Measurements from ENCODE around the gene PAPOLG. TPM values are rescaled to one million over a fixed set of nuclear protein-coding genes. Genes with fewer than 3 reads are reported as not detected.

Gene PAPOLG
- total and polyA plus RNA-seq, 9 donors = 8.0 to 18.4 (median 15.5) TPM

DNA sequence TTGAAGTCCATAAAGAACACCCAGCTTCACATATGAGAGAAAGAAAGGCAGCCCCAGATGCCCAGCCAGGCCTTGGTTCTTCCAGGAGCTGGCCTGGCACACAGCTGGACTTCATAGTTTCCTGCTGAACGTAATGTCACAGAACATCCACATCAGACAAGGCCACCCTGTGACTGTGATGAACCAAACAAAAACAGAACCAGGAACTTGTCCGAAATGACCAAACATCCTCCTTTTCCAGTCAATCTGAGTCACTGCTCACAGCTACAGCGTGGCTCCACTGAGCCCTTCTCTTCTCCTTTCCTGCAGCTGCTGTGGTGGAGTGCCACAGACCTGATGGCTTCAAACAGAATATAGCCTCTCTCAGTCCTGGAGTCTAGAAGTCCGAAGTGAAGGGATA is 45.4 kb upstream of the PAPOLG start:
- WGBS, 3 donors = 53 to 65% (median 65%) methylated on average over 4 of the region's 4 CpGs
- Histone ChIP-seq H3K4me3 (no peak overlapping the region), H3K36me3 (no peaks in the 10 kb centered on the region), H3K4me1 (ENCODE audit: insufficient read depth) (no peaks in the 10 kb centered on the region), H3K9me3 (no peaks in the 10 kb centered on the region), H3K27me3 (no peaks in the 10 kb centered on the region), H3K27ac (no peak overlapping the region)
- no peak for DNase-seq
- intact Hi-C loops (cut with DNase I) = loop anchor here in 1 of 4 donors (5.0 kb wide), 1 partner anchor 287 kb away; no protein-coding TSS in a partner anchor
- TF ChIP-seq EP300 (IDR thresholded peaks at IDR 0.05) = no peak
- no peak for TF ChIP-seq POLR2A (IDR thresholded peaks at IDR 0.05)

- no peak for TF ChIP-seq POLR2A (IDR thresholded peaks at IDR 0.05)
- TF ChIP-seq, protein P1, sequence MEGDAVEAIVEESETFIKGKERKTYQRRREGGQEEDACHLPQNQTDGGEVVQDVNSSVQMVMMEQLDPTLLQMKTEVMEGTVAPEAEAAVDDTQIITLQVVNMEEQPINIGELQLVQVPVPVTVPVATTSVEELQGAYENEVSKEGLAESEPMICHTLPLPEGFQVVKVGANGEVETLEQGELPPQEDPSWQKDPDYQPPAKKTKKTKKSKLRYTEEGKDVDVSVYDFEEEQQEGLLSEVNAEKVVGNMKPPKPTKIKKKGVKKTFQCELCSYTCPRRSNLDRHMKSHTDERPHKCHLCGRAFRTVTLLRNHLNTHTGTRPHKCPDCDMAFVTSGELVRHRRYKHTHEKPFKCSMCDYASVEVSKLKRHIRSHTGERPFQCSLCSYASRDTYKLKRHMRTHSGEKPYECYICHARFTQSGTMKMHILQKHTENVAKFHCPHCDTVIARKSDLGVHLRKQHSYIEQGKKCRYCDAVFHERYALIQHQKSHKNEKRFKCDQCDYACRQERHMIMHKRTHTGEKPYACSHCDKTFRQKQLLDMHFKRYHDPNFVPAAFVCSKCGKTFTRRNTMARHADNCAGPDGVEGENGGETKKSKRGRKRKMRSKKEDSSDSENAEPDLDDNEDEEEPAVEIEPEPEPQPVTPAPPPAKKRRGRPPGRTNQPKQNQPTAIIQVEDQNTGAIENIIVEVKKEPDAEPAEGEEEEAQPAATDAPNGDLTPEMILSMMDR (IDR thresholded peaks at IDR 0.05) = no peak
- no peak for TF ChIP-seq EP300 (IDR thresholded peaks at IDR 0.05)
- intact Hi-C loops (cut with DNase I) = no loop called here
- 89 to 94% (median 90%) methylated on average over 4 of the region's 4 CpGs for WGBS, 3 donors
Measured at GRCh38 chr2:60715561-60715960, 40.5 kb upstream of the PAPOLG start.

GRCh38 chr2:60717691-60718090 is 38.4 kb upstream of the PAPOLG start:
- TF ChIP-seq EP300 (IDR thresholded peaks at IDR 0.05) = peak; percentile 22
- TF ChIP-seq, protein P1 (IDR thresholded peaks at IDR 0.05) = no peak
- Histone ChIP-seq H3K36me3 (no peaks in the 10 kb centered on the region), H3K27ac (no peak overlapping the region), H3K27me3 (no peaks in the 10 kb centered on the region), H3K4me3 (no peak overlapping the region), H3K4me1 (ENCODE audit: insufficient read depth) (no peaks in the 10 kb centered on the region), H3K9me3 (no peaks in the 10 kb centered on the region)
- WGBS, 3 donors = 58 to 71% (median 67%) methylated on average over 5 of the region's 5 CpGs
- no peak for DNase-seq
- intact Hi-C loops (cut with DNase I) = no loop called here

More at GRCh38 chr2:60715561-60715960, 40.5 kb upstream of the PAPOLG start:
- Histone ChIP-seq H3K4me3 (no peak overlapping the region), H3K36me3 (no peaks in the 10 kb centered on the region), H3K27me3 (no peaks in the 10 kb centered on the region), H3K27ac (no peak overlapping the region), H3K4me1 (ENCODE audit: insufficient read depth) (no peaks in the 10 kb centered on the region), H3K9me3 (no peaks in the 10 kb centered on the region)
- DNase-seq = no peak

DNA sequence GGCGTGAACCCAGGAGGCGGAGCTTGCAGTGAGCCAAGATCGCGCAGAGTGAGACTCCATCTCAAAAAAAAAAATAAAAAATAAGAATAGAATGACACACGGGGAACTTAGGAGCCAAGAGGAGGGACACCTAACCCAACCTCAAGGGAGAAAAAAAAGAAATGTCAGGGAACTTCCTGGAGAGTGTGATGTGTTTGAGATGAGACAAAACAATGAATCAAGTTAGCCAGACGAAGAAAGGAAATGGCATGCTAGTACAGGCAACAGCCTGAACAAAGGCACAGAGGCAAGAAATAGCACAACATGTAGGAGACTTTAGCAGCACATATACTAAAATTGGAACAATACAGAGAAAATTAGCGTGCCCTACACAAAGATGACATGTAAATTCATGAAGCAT is 36.7 kb upstream of the PAPOLG start:
- no peaks in the 10 kb centered on the region for H3K27me3 ChIP-seq
- DNase-seq = no peak
- no peak overlapping the region for H3K4me3 ChIP-seq
- TF ChIP-seq, protein P1 (IDR thresholded peaks at IDR 0.05) = no peak
- TF ChIP-seq EP300 (IDR thresholded peaks at IDR 0.05) (no peak), POLR2A (IDR thresholded peaks at IDR 0.05) (no peak)
- intact Hi-C loops (cut with DNase I) = no loop called here
- no peaks in the 10 kb centered on the region for H3K4me1 ChIP-seq (ENCODE audit: insufficient read depth)
- H3K27ac ChIP-seq = no peak overlapping the region
- WGBS, 3 donors = 84 to 87% (median 84%) methylated on average over 7 of the region's 7 CpGs
- no peaks in the 10 kb centered on the region for H3K9me3 ChIP-seq
- no peaks in the 10 kb centered on the region for H3K36me3 ChIP-seq

GRCh38 chr2:60725466-60725865 is 30.6 kb upstream of the PAPOLG start:
- TF ChIP-seq, protein P1 (IDR thresholded peaks at IDR 0.05) = no peak
- TF ChIP-seq POLR2A (IDR thresholded peaks at IDR 0.05) (no peak), EP300 (IDR thresholded peaks at IDR 0.05) (no peak)
- Histone ChIP-seq H3K27me3 (no peaks in the 10 kb centered on the region), H3K4me1 (ENCODE audit: insufficient read depth) (no peaks in the 10 kb centered on the region), H3K4me3 (no peak overlapping the region), H3K27ac (no peak overlapping the region), H3K9me3 (no peaks in the 10 kb centered on the region), H3K36me3 (no peaks in the 10 kb centered on the region)
- no peak for DNase-seq
- intact Hi-C loops (cut with DNase I) = no loop called here
- 90 to 94% (median 91%) methylated on average over 4 of the region's 4 CpGs for WGBS, 3 donors
